Hepatocyte (in vitro differentiated cells): ENCODE measurements around the gene DPP10.

Experiments
- CTCF ChIP-seq: fragments of 200-600 bp; sonication (generic); IDR thresholded peaks from 2 replicates; pipeline ENCODE4 v1.5.1; 2016; ENCODE audit warnings: antibody characterized with exemption, mild to moderate bottlenecking; ENCODE audit not compliant: poor library complexity
- EZH2 ChIP-seq: fragments of 200-600 bp; sonication (generic); IDR thresholded peaks from 2 replicates; pipeline ENCODE4 v1.6.1; 2016; ENCODE audit warnings: antibody characterized with exemption, mild to moderate bottlenecking, borderline replicate concordance

GRCh38 chr2:114949228-114949804, 506.9 kb downstream of the DPP10 start:
- no peak for TF ChIP-seq EZH2
- TF ChIP-seq CTCF, result no peak
